Neural cell (in vitro differentiated cells): ENCODE measurements around the gene CENPP. TPM values are rescaled to one million over a fixed set of nuclear protein-coding genes. Genes with fewer than 3 reads are reported as not detected.

ENCODE experiments used
- H2AFZ ChIP-seq: fragments of 200-600, 300-800 bp; sonication (generic), shearing (Covaris generic); 2 replicates; pipeline ENCODE4 v1.6.0; 2014; ENCODE audit warnings: low read depth, mild to moderate bottlenecking, antibody characterized with exemption, low read length, moderate library complexity
- H3F3A ChIP-seq: fragments of 200-600 bp; shearing (Covaris generic); 2 replicates; pipeline ENCODE4 v1.6.1; 2016; ENCODE audit warnings: mild to moderate bottlenecking, moderate library complexity, mixed read lengths, antibody characterized with exemption, low read length; ENCODE audit not compliant: insufficient read depth, poor library complexity, severe bottlenecking
- H3K27ac ChIP-seq: fragments of 200-600, 300-800 bp; sonication (generic), shearing (Covaris generic); 2 replicates; pipeline ENCODE4 v1.5.1; 2014; ENCODE audit warnings: mild to moderate bottlenecking, low read length, moderate library complexity
- H3K27me3 ChIP-seq: fragments of 300-800, 200-600 bp; sonication (generic), shearing (Covaris generic); 2 replicates; pipeline ENCODE4 v1.6.0; 2014; ENCODE audit warnings: mild to moderate bottlenecking, low read depth, low read length, moderate library complexity; ENCODE audit not compliant: insufficient read depth
- H3K36me3 ChIP-seq: fragments of 300-800, 200-600 bp; sonication (generic), shearing (Covaris generic); 2 replicates; pipeline ENCODE4 v1.5.1; 2014; ENCODE audit warnings: mild to moderate bottlenecking, antibody characterized with exemption, low read length, moderate library complexity; ENCODE audit not compliant: insufficient read depth
- H3K4me2 ChIP-seq: fragments of 300-800, 200-600 bp; sonication (generic), shearing (Covaris generic); 2 replicates; pipeline ENCODE4 v1.6.0; 2014; ENCODE audit warnings: mild to moderate bottlenecking, low read length
- H3K4me3 ChIP-seq: fragments of 300-800, 200-600 bp; sonication (generic), shearing (Covaris generic); 2 replicates; pipeline ENCODE4 v1.5.1; 2014; ENCODE audit warnings: mild to moderate bottlenecking, low read length, moderate library complexity
- H3K79me2 ChIP-seq: fragments of 200-600 bp; shearing (Covaris generic); replicated peaks from 2 replicates; pipeline ENCODE4 v1.6.0; 2014; ENCODE audit warnings: mild to moderate bottlenecking, low read length, moderate library complexity; ENCODE audit not compliant: insufficient read depth
- H3K9ac ChIP-seq: fragments of 300-800, 200-600 bp; sonication (generic), shearing (Covaris generic); 2 replicates; pipeline ENCODE4 v1.6.1; 2016; ENCODE audit warnings: mild to moderate bottlenecking, low read length, mixed read lengths
- H3K9me2 ChIP-seq: fragments of 200-600 bp; shearing (Covaris generic); 2 replicates; pipeline ENCODE4 v1.6.1; 2016; ENCODE audit warnings: mild to moderate bottlenecking, low read length, mixed read lengths; ENCODE audit not compliant: insufficient read depth
- H3K9me3 ChIP-seq: fragments of 200-600, 300-800 bp; sonication (generic), shearing (Covaris generic); 2 replicates; pipeline ENCODE4 v1.6.1; 2016; ENCODE audit warnings: mild to moderate bottlenecking, mixed run types, low read length, moderate library complexity, mixed read lengths
- H4K20me1 ChIP-seq: fragments of 200-600 bp; shearing (Covaris generic); 2 replicates; pipeline ENCODE4 v1.6.1; 2016; ENCODE audit warnings: mild to moderate bottlenecking, mixed run types; ENCODE audit not compliant: insufficient read depth
- EP300 ChIP-seq: fragments of 450-650 bp; conservative IDR thresholded peaks from 2 replicates; pipeline ENCODE4 v1.6.1; 2014; ENCODE audit warnings: antibody characterized with exemption, mild to moderate bottlenecking, moderate library complexity; ENCODE audit not compliant: poor library complexity, severe bottlenecking
- EZH2 ChIP-seq: fragments of 200-600, 300-800 bp; shearing (Covaris generic), sonication (generic); IDR thresholded peaks from 2 replicates; pipeline ENCODE4 v1.6.1; 2014; ENCODE audit warnings: antibody characterized with exemption, low read length, borderline replicate concordance, mild to moderate bottlenecking; ENCODE audit not compliant: insufficient read depth, poor library complexity, severe bottlenecking
- MXI1 ChIP-seq: fragments of 450-650 bp; conservative IDR thresholded peaks from 2 replicates; pipeline ENCODE4 v1.6.1; 2014; ENCODE audit warnings: antibody characterized with exemption, mild to moderate bottlenecking; ENCODE audit not compliant: poor library complexity, severe bottlenecking
- POLR2AphosphoS5 ChIP-seq: IDR thresholded peaks from 2 replicates; pipeline ENCODE4 v1.6.1; 2012
- RAD21 ChIP-seq: fragments of 450-650 bp; conservative IDR thresholded peaks from 2 replicates; pipeline ENCODE4 v1.6.1; 2014; ENCODE audit warnings: antibody characterized with exemption, mild to moderate bottlenecking, moderate library complexity
- SMC3 ChIP-seq: fragments of 450-650 bp; conservative IDR thresholded peaks from 2 replicates; pipeline ENCODE4 v1.6.1; 2014; ENCODE audit warnings: antibody characterized with exemption, mild to moderate bottlenecking, moderate library complexity; ENCODE audit not compliant: poor library complexity
- TAF1 ChIP-seq: IDR thresholded peaks from 2 replicates; pipeline ENCODE4 v1.6.1; 2012; ENCODE audit warnings: low read depth
- polyA plus RNA-seq: library from polyadenylated mRNA; depleted of rRNA; stranded (reverse); fragments of >200 nt; gene quantifications from 2 replicates; pipeline ENCODE4 v1.2.3, GENCODE V29; 2014
- TF ChIP-seq, protein P1 (sequence below): fragments of 450-650 bp; IDR thresholded peaks from 2 replicates; pipeline ENCODE4 v1.5.1; 2014; ENCODE audit warnings: antibody characterized with exemption, mild to moderate bottlenecking, moderate library complexity; ENCODE audit not compliant: poor library complexity, severe bottlenecking
- TF ChIP-seq, protein P2 (sequence below): IDR thresholded peaks from 2 replicates; pipeline ENCODE4 v1.6.1; 2012; ENCODE audit warnings: borderline replicate concordance

Gene CENPP
- polyA plus RNA-seq, 1 donor from 2014 or later, result 5.0 TPM

DNA sequence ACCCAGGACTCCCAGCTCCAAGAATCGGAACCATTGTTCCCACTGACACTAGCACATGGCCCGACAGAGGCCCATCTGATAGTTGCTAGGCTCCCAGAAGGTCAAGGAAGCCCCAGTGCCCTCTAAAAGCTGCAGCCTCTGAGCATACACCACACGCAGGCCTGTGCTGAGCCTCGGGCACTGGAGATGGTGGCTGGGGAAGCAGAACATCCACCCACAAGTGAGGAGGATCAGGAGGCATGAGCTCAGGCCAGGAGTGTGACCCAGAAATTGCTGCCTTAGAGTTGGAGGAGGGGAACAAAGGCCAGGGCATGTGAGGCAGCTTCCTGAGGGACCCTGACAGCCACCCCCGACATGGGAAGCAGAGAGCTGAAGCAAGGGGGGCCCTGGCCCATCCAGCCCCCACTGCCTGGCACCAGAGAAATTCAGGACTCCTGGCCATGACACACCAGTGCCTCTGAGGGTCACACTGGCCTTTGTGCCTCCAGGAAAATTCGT, 322.8 kb downstream of the CENPP start:
- Histone ChIP-seq H3K9me3 (no peaks in the 10 kb centered on the region), H3K9ac (no peak overlapping the region), H3K4me3 (no peak overlapping the region), H3K9me2 (no peaks in the 10 kb centered on the region), H3K4me2 (no peak overlapping the region), H3K36me3 (no peaks in the 10 kb centered on the region), H2AFZ (no peak overlapping the region), H3K27ac (no peak overlapping the region), H4K20me1 (no peaks in the 10 kb centered on the region), H3K79me2 (no peaks in the 10 kb centered on the region), H3F3A (no peaks in the 10 kb centered on the region), H3K27me3 (no peaks in the 10 kb centered on the region)
- TF ChIP-seq EP300 (no peak), MXI1 (no peak), EZH2 (no peak), POLR2AphosphoS5 (no peak)

DNA sequence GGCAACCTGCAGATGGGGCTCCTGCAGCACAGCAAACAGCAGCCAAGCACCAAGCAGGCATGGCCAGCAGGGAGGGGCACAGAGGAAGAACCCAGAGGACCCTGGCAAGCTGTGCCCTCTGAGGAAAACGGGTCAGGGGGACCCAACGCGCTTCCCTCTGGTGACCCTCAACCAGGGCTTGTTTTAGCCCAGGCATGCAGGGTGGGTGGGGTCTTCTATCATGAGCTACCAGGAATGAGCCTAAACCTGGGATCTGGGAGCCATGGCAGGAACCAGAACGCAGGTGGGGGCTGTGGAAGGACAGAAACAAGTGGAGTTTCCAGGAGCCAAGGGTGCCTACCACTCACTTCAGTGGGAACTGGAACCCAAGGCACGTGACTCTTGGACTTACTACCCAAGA, 323.3 kb downstream of the CENPP start:
- Histone ChIP-seq H3K9me3 (no peaks in the 10 kb centered on the region), H3K9me2 (no peaks in the 10 kb centered on the region), H3K36me3 (no peaks in the 10 kb centered on the region), H3K9ac (no peak overlapping the region), H3K4me2 (no peak overlapping the region), H3K79me2 (no peaks in the 10 kb centered on the region), H3K27me3 (no peaks in the 10 kb centered on the region), H3F3A (no peaks in the 10 kb centered on the region), H3K4me3 (no peak overlapping the region), H2AFZ (no peak overlapping the region), H4K20me1 (no peaks in the 10 kb centered on the region), H3K27ac (no peak overlapping the region)
- TF ChIP-seq EP300 (no peak), POLR2AphosphoS5 (no peak), MXI1 (no peak), TAF1 (no peak), SMC3 (no peak), RAD21 (no peak), EZH2 (no peak)
- TF ChIP-seq, protein P1, sequence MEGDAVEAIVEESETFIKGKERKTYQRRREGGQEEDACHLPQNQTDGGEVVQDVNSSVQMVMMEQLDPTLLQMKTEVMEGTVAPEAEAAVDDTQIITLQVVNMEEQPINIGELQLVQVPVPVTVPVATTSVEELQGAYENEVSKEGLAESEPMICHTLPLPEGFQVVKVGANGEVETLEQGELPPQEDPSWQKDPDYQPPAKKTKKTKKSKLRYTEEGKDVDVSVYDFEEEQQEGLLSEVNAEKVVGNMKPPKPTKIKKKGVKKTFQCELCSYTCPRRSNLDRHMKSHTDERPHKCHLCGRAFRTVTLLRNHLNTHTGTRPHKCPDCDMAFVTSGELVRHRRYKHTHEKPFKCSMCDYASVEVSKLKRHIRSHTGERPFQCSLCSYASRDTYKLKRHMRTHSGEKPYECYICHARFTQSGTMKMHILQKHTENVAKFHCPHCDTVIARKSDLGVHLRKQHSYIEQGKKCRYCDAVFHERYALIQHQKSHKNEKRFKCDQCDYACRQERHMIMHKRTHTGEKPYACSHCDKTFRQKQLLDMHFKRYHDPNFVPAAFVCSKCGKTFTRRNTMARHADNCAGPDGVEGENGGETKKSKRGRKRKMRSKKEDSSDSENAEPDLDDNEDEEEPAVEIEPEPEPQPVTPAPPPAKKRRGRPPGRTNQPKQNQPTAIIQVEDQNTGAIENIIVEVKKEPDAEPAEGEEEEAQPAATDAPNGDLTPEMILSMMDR, result no peak
- TF ChIP-seq, protein P2, sequence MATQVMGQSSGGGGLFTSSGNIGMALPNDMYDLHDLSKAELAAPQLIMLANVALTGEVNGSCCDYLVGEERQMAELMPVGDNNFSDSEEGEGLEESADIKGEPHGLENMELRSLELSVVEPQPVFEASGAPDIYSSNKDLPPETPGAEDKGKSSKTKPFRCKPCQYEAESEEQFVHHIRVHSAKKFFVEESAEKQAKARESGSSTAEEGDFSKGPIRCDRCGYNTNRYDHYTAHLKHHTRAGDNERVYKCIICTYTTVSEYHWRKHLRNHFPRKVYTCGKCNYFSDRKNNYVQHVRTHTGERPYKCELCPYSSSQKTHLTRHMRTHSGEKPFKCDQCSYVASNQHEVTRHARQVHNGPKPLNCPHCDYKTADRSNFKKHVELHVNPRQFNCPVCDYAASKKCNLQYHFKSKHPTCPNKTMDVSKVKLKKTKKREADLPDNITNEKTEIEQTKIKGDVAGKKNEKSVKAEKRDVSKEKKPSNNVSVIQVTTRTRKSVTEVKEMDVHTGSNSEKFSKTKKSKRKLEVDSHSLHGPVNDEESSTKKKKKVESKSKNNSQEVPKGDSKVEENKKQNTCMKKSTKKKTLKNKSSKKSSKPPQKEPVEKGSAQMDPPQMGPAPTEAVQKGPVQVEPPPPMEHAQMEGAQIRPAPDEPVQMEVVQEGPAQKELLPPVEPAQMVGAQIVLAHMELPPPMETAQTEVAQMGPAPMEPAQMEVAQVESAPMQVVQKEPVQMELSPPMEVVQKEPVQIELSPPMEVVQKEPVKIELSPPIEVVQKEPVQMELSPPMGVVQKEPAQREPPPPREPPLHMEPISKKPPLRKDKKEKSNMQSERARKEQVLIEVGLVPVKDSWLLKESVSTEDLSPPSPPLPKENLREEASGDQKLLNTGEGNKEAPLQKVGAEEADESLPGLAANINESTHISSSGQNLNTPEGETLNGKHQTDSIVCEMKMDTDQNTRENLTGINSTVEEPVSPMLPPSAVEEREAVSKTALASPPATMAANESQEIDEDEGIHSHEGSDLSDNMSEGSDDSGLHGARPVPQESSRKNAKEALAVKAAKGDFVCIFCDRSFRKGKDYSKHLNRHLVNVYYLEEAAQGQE, result no peak
